Sigmoid colon (tissue), 7 donors: ENCODE data around the gene GREB1. TPM values are rescaled to one million over a fixed set of nuclear protein-coding genes. Genes with fewer than 3 reads are reported as not detected.

Experiments
- DNase-seq: peaks from one replicate; pipeline ENCODE4 v3.0.0-alpha.2; 2019
- H3K27ac ChIP-seq, 4 donors: fragments of 200-600 bp; sonication (generic); one replicate each; pipeline ENCODE4 v1.5.1; 2016 to 2019; ENCODE audit warnings: mild to moderate bottlenecking in 1 of 4
- H3K27me3 ChIP-seq, 3 donors: fragments of 200-600 bp; sonication (generic); one replicate each; pipeline ENCODE4 v1.5.1; 2019; ENCODE audit warnings: mild to moderate bottlenecking in 1 of 3
- H3K36me3 ChIP-seq, 4 donors: fragments of 200-600 bp; sonication (generic); one replicate each; pipeline ENCODE4 v1.5.1; 2016 to 2019
- H3K4me1 ChIP-seq, 4 donors: fragments of 200-600 bp; sonication (generic); one replicate each; pipeline ENCODE4 v1.5.1; 2017 to 2019
- H3K4me3 ChIP-seq, 4 donors: fragments of 200-600 bp; sonication (generic); one replicate each; pipeline ENCODE4 v1.5.1; 2017 to 2019; ENCODE audit warnings: mild to moderate bottlenecking in 2 of 4, moderate library complexity in 1 of 4
- H3K9me3 ChIP-seq, 4 donors: fragments of 200-600 bp in 3 of 4; sonication (generic) in 3 of 4; one replicate each; pipeline versions ENCODE4 v1.5.1 to v1.6.1; 2013 to 2019
- CTCF ChIP-seq, 4 experiments: fragments of 450-650 bp in 3 of 4; fragments of 200-600 bp in 1 of 4; IDR thresholded peaks; one replicate each; pipeline ENCODE4 v1.5.1; 2016 to 2019; ENCODE audit warnings: antibody characterized with exemption in 4 of 4, mild to moderate bottlenecking in 3 of 4, moderate library complexity in 2 of 4
- EP300 ChIP-seq, 4 donors: sonication (generic); formaldehyde crosslinking; IDR thresholded peaks; one replicate each; pipeline ENCODE4 v1.6.1; 2017; ENCODE audit warnings: antibody characterized with exemption in 4 of 4
- POLR2A ChIP-seq, 2 donors: fragments of 450-650 bp; IDR thresholded peaks; one replicate each; pipeline ENCODE4 v1.6.1; 2016; ENCODE audit warnings: antibody characterized with exemption in 2 of 2, mild to moderate bottlenecking in 2 of 2, moderate library complexity in 2 of 2
- POLR2AphosphoS5 ChIP-seq, 4 donors: sonication (generic); formaldehyde crosslinking; IDR thresholded peaks; one replicate each; pipeline ENCODE4 v1.6.1; 2017; ENCODE audit warnings: antibody characterized with exemption in 4 of 4
- WGBS, 2 donors: extraction: QIAGEN DNeasy Blood & Tissue Kit; methylation state at CpG; one replicate each; pipeline ENCODE4 v1.1.7; 2013; 5-methylcytosine and 5-hydroxymethylcytosine counted together
- intact Hi-C: fragments of 100-400 bp; cut with DNase I; formaldehyde crosslinking; loops from one replicate; pipeline ENCODE4 v1.15.1; 2023
- polyA plus RNA-seq, 3 donors: library from polyadenylated mRNA; stranded (reverse); fragments of 200-250 nt; gene quantifications; one replicate each; pipeline ENCODE4 v1.2.3, GENCODE V29; 2013
- total RNA-seq, 4 donors: library from RNA; depleted of rRNA; stranded (reverse); fragments of >200 nt; gene quantifications; one replicate each; pipeline ENCODE4 v1.1.0, GENCODE V29; 2016
- donor health status: healthy with polysubstance abuse.
- donor health status: Bipolar disorder and iron deficiency.
- donor health status: healthy.

The GREB1 gene
- total and polyA plus RNA-seq, 7 donors, result 0.28 to 2.5 (median 1.1) TPM; not detected in 1

DNA sequence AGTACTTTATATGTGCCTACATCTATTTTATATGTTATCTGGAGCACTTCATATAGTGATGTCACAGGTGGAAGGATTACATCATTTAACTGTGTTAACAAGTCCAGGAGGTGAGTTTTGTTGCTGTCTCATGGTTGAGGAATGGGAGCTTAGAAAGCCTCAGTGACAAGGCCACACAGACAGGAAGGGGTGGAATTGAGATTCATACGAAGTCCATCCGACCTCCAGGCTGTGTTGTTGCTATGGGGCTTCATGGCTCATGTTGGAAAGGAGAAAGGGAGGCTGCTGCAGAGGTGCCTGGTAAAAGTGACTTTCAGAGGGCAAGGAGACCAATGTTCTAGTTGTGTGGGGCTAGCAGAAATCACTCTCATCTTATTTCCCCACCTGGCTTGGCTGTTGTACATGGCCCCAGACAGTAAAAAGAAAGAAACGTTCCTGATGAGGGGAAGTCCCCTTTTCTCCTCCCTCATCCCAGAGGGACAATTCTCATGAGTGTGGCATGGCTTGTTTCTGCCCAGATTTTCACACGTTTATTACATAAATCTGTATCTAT is 31.0 kb upstream of the GREB1 start:
- no peaks in the 10 kb centered on the region for H3K27me3 ChIP-seq
- DNase-seq, result no peak
- H3K4me1 ChIP-seq, result peaks cover 0 to 4% (median 0%) of the 10 kb centered on the region in 4 donors
- TF ChIP-seq POLR2A (IDR thresholded peaks at IDR 0.05), result no peak
- no peak for TF ChIP-seq CTCF (IDR thresholded peaks at IDR 0.05)
- TF ChIP-seq POLR2AphosphoS5 (IDR thresholded peaks at IDR 0.05), result no peak
- no peak for TF ChIP-seq EP300 (IDR thresholded peaks at IDR 0.05)
- H3K27ac ChIP-seq, result no peak overlapping the region
- no peaks in the 10 kb centered on the region for H3K9me3 ChIP-seq
- H3K36me3 ChIP-seq, result no peaks in the 10 kb centered on the region
- intact Hi-C loops, result no loop called here
- WGBS, 2 donors, result 79 to 82% methylated on average over 4 of the region's 4 CpGs
- H3K4me3 ChIP-seq, result no peak overlapping the region

- WGBS, 2 donors, result 61 to 68% methylated on average over 8 of the region's 8 CpGs
- Histone ChIP-seq H3K4me1 (peaks cover 0 to 10% (median 0%) of the 10 kb centered on the region in 4 donors), H3K9me3 (no peaks in the 10 kb centered on the region), H3K4me3 (no peak overlapping the region), H3K36me3 (no peaks in the 10 kb centered on the region), H3K27me3 (no peaks in the 10 kb centered on the region), H3K27ac (no peak overlapping the region)
- no peak for DNase-seq
- intact Hi-C loops, result no loop called here
- TF ChIP-seq POLR2AphosphoS5 (IDR thresholded peaks at IDR 0.05), result no peak
- TF ChIP-seq EP300 (IDR thresholded peaks at IDR 0.05), result no peak
- no peak for TF ChIP-seq POLR2A (IDR thresholded peaks at IDR 0.05)
- no peak for TF ChIP-seq CTCF (IDR thresholded peaks at IDR 0.05)
Observed at GRCh38 chr2:11503354-11503927, 30.4 kb upstream of the GREB1 start.

DNA sequence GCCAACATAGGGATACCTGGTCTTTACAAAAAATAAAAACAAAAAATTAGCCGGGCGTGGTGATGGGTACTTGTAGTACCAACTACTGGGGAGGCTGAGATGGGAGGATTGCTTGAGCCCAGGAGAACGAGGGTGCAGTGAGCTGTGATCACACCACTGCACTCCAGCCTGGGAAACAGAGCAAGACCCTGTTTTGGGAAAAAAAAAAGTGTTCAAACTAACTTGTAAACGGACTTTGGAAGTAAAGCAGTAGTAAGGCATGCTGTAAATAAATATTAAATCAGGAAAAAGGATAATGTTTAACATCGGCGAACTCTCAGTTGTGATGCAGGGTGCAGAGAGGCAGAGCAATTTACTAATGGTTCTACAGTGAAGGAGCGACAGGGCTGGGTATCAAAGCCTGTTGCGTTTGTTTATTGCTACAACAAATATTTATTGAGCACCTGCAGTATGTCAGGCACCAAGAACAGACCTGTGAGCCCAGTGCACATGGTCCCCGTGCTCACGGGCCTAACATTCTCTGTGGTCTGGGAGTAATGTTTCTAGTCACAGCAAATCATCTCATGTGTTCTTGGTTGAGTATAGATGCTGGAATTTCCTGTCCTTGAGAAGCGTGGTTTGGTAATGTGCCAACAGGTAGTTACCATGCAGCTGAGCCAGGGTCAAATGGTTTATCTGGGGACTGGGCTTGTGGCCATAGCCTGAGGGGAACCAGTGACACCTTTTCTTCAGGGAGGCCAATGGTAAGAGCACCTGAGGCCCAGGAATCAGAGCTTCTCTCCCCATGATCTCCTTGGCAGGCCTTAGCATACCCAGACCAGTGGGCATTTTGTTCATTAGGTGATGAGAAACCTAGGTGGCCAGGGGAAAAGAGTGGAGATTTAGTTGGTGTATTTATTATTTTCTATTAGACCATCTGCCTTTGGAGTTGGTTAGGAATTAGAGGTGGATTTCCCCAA is 27.9 kb upstream of the GREB1 start:
- intact Hi-C loops, result no loop called here
- TF ChIP-seq POLR2A (IDR thresholded peaks at IDR 0.05), result no peak
- TF ChIP-seq CTCF (IDR thresholded peaks at IDR 0.05), result no peak
- Histone ChIP-seq H3K4me1 (peaks cover 0 to 11% (median 0%) of the 10 kb centered on the region in 4 donors), H3K4me3 (no peak overlapping the region), H3K36me3 (no peaks in the 10 kb centered on the region), H3K27ac (no peak overlapping the region), H3K27me3 (no peaks in the 10 kb centered on the region), H3K9me3 (no peaks in the 10 kb centered on the region)
- no peak for DNase-seq
- WGBS, 2 donors, result 31 to 64% methylated on average over 11 of the region's 11 CpGs

DNA sequence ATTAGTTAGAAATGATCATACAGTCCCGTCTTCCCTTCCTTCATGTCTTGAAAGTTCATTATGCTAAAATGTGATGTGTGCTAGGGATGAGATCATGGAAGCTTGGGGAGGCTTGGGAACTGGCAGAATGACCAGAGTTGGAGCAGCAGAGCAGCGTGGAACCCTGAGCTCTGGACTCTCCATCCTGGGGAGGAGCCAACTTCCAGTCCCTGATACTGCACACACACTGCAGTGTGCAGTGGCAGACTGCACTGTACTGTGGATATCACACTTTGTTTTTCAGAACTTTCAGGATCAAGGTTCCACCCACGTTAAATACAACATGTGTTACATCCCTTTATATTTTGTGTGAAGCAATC is 27.3 kb upstream of the GREB1 start:
- no peak for TF ChIP-seq POLR2A (IDR thresholded peaks at IDR 0.05)
- no peak for TF ChIP-seq CTCF (IDR thresholded peaks at IDR 0.05)
- no peak for TF ChIP-seq POLR2AphosphoS5 (IDR thresholded peaks at IDR 0.05)
- no peak for TF ChIP-seq EP300 (IDR thresholded peaks at IDR 0.05)

More for the DNA sequence above, 27.3 kb upstream of the GREB1 start:
- 60 to 68% methylated on average over 3 of the region's 3 CpGs for WGBS, 2 donors
- H3K4me3 ChIP-seq, result no peak overlapping the region
- peaks cover 0 to 11% (median 0%) of the 10 kb centered on the region in 4 donors for H3K4me1 ChIP-seq
- H3K27me3 ChIP-seq, result no peaks in the 10 kb centered on the region
- no peaks in the 10 kb centered on the region for H3K36me3 ChIP-seq
- no peaks in the 10 kb centered on the region for H3K9me3 ChIP-seq
- no peak overlapping the region for H3K27ac ChIP-seq
- intact Hi-C loops, result no loop called here
- no peak for DNase-seq
